ENCODE measurements around the gene PTPRO.

Gene PTPRO

GRCh38 chr12:15530361-15530760, 208.1 kb downstream of the PTPRO start:
- no peak for DNase-seq

- no peak for DNase-seq
Observed at GRCh38 chr12:15532364-15532977, 210.2 kb downstream of the PTPRO start.

GRCh38 chr12:15534322-15534721, 212.0 kb downstream of the PTPRO start:
- no peak for DNase-seq

GRCh38 chr12:15534874-15535273, 212.6 kb downstream of the PTPRO start:
- DNase-seq: no peak

- no peak for DNase-seq
Observed at GRCh38 chr12:15535352-15535781, 213.1 kb downstream of the PTPRO start.

GRCh38 chr12:15536446-15536845, 214.1 kb downstream of the PTPRO start:
- DNase-seq: no peak

- no peak for DNase-seq
Observed at GRCh38 chr12:15538881-15539280, 216.6 kb downstream of the PTPRO start.

- DNase-seq: no peak
Observed at GRCh38 chr12:15540005-15540404, 217.7 kb downstream of the PTPRO start.

- no peak for DNase-seq
Observed at GRCh38 chr12:15540469-15540872, 218.2 kb downstream of the PTPRO start.

GRCh38 chr12:15541996-15542631, 219.8 kb downstream of the PTPRO start:
- no peak for DNase-seq

GRCh38 chr12:15543347-15543746, 221.0 kb downstream of the PTPRO start:
- DNase-seq: no peak

GRCh38 chr12:15544589-15544988, 222.3 kb downstream of the PTPRO start:
- no peak for DNase-seq

GRCh38 chr12:15545334-15545733, 223.0 kb downstream of the PTPRO start:
- no peak for DNase-seq

GRCh38 chr12:15546102-15546701, 223.9 kb downstream of the PTPRO start:
- no peak for DNase-seq

GRCh38 chr12:15547063-15547462, 224.8 kb downstream of the PTPRO start:
- DNase-seq: no peak

- DNase-seq: no peak
Observed at GRCh38 chr12:15547691-15548090, 225.4 kb downstream of the PTPRO start.

GRCh38 chr12:15550793-15551192, 228.5 kb downstream of the PTPRO start:
- peak; percentile 0 for DNase-seq

GRCh38 chr12:15555446-15555845, 233.1 kb downstream of the PTPRO start:
- no peak for DNase-seq

- no peak for DNase-seq
Observed at GRCh38 chr12:15556411-15557102, 234.2 kb downstream of the PTPRO start.

GRCh38 chr12:15558915-15559528, 236.7 kb downstream of the PTPRO start:
- DNase-seq: no peak

- DNase-seq: no peak
Observed at GRCh38 chr12:15561396-15561795, 239.1 kb downstream of the PTPRO start.

GRCh38 chr12:15562263-15562662, 240.0 kb downstream of the PTPRO start:
- DNase-seq: no peak

- DNase-seq: no peak
Observed at GRCh38 chr12:15563663-15564062, 241.4 kb downstream of the PTPRO start.
